NCI-H2107 (cell line): Measurements from ENCODE around the gene SPOCK1.

Experiments used
- DNase-seq: peaks from one replicate; lab custom pipeline; 2025; lab: John Stamatoyannopoulos, UW

Gene SPOCK1

DNA sequence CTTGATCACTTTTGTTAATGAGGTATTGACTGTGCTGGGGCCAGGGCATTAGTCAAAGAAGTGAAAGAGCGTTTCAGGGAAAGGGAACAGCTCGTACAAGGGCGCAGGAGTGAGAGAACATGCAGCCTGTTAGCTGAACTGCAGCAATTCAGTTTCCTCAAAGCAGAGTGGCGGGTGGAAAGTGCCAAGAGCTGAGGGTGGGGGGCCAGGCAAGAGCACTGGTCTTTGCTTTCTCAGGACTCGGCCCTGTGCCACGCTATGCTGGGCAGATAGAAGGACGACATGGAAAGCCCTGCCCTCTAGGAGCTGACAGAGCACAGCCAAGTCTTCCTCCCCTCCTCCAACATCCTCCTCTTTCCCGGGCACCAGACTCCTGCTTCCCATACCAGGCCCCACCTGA lies 304.8 kb downstream of the SPOCK1 start:
- DNase-seq: no peak

DNA sequence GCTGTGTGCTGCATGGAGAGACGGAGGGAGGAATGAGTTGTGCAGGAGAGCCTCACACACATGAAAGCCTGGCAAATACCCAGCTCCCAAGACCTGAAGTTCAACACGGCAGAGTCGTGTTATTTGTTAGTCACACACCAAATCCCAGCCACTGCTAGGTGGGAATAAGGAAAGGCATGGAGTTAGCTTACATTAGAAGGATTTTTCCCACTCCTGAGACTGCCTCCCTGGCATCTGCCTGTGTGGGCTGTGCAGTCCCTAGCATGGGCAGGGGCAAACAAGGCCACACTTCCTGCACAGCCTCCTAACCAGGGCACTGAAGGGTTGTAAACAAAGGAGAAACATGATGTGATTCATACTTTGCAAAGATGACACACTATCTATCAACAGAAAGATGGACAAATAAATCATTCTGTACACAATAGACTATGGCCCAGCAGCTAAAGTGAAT lies 306.8 kb downstream of the SPOCK1 start:
- no peak for DNase-seq

DNA sequence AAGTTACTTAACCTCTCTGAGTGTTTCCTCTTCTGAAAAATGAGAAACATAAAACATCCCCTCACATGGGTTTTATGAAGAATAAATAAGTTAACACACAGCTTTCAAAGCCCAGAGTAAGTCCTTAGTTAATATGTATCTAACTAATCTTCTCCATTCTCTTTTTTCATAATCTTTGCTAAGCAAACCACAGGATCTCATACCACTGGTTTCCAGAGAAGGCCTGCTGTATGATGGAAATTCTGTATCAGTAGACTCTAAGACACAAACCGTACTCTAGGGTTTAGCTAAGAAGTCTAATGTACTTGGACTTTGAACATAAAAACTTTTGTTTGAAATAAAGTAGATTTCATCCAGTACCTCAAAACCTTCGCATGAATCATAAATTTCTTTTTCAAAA lies 307.9 kb downstream of the SPOCK1 start:
- no peak for DNase-seq

DNA sequence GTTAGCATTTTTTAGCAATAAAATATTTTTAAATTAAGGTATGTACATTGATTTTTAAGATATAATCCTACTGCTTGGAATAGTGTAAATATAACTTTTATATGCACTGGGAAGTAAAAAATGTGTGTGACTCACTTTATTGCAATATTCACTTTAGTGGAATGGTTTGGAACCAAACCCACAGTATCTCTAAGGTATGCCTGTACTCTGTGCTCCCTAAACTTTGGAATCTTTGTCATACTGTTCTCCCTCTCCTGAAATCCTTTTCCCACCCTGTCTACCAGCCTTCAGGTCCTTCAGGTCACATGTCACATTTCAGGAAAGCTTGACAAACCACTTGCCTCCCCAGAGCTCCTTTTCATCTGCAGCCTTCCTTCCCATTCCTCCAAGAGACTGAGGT lies 308.7 kb downstream of the SPOCK1 start:
- no peak for DNase-seq

DNA sequence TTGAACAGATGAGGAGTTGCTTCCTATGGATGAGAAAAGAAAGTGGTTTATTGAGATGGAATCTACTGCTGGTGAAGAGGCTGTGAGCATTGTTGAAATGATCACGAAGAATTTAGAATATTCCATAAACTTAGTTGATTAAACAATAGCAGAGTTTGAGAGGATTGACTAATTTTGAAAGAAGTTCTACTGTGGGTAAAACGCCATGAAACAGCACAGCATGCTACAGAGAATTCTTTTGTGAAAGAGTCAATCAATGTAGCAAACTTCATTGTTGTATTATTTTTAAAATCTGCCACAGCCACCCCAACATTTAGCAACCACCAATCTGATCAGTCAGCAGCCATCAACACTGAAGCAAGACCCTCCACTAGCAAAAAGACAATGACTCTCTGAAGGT lies 309.1 kb downstream of the SPOCK1 start:
- no peak for DNase-seq

DNA sequence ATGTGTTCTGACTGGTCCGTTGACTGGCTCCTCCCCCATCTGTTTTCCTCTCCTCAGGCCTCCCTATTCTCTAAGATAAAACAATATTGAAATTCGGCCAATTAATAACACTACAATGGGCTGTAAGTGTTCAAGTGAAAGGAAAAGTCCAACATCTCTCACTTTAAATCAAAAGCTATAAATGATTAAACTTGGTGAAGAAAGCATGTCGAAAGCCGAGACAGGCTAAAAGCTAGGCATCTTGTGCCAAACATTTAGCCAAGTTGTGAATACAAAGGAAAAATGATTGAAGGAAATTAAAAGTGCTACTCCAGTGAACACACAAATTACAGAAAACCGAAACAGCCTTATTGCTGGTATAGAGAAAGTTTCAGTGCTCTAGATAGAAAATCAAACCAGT lies 310.6 kb downstream of the SPOCK1 start:
- no peak for DNase-seq

DNA sequence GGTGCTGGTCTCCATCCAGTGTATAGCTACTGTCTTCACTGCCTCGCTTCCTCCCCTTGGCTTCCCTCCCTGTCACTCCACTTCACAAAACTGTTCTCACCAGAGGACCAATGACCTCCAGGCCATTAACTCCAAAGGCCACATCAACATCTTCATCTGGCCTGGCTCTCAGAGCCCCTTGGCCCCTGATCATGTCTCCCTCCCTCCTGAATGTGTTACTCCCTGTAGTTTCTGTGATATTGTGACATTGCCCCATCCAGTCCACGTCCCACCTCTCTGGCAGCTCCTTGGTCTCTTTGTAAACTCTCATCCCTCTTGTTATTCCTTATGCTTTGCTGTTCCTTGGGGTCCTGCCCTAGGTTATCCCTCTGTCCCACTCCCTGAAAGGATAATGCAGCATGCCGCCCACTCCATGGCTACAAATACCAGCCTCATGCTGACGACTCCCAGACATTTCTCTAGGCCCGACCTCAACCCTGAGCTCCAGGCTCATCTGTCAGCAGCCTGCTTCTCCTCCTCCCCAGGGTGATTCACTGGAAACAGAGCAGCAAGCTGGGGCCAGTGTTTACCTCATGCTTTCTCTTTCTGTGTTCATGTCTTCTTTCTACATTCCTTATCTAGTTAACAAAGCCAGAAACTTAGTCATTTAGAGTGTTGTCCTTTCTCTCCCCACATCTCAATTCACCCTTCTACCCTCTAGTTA lies 312.2 kb downstream of the SPOCK1 start:
- DNase-seq: no peak

DNA sequence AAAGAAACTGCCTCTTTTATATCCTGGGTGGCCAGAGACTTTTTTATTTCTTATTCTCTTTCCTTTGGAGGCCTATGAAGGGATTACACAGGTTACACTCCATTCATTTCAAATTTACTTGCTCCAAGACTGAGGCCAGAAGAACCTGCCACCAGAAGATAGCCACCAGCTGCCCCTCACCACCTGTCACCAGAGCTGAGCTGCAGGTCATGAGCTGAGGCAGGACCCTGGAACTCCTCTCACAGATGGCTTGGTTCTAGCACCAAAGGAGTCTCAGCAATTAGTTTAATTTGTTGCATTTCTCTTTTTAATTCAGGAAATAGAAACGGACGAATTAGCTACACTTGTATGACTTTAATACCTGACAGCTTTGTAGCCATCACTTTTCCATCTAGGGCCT lies 313.9 kb downstream of the SPOCK1 start:
- DNase-seq: no peak

DNA sequence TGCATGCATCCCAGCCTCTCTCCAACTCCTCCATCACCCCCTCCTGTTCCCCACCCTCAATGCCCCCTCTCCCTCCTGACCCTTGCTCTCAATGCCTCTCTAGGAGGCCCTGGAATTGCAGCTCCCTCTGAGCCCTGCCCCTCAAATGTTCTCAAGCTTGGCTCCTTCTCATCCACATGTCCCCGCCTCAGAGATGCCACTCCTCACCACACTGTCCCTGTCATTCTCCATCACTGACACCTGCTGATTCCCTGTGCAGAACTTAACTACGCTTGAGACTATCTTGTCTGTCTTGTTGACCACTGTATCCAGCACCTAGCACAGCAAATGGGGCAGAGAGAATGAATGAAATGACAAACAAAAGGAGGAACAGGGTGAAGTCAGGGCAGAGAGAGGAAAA lies 314.4 kb downstream of the SPOCK1 start:
- no peak for DNase-seq

DNA sequence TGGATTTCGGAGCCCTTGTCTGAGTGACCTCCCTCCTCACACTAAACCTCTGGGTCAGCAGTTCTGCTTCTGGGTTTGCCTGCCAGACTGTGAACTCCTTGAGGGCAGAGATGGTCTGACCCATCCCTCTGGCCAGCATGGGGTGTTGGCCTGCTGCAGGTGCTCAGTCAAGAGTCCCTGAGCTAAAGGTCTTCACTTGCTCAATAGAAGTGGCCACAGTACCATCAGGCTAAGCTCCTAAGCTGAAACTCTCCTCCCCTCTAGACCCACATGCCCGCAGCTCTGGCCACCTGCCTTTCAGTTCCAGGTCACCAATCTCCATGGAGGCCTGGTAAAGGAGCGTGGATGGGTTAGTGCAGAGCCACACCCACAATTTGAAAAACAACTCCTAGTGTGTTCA lies 316.6 kb downstream of the SPOCK1 start:
- no peak for DNase-seq

DNA sequence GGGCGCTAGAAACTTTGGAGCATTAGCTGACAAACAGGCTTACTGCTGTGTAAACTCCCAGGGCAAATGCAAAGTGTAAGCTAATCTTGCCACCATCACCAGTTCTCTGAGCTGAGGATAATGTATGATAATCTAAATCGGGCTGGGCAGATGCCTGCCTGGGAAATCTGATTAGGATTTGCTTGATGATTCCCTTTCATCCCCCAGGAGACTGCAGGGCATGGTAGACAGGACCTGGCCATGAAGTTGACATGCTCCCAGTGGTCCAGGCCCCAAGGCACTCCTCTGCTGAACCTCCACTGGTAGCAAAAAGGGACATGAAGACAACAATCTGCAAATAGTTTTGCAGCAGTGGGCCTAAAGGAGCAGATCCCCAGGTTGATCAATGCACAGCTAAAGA lies 317.5 kb downstream of the SPOCK1 start:
- DNase-seq: no peak

DNA sequence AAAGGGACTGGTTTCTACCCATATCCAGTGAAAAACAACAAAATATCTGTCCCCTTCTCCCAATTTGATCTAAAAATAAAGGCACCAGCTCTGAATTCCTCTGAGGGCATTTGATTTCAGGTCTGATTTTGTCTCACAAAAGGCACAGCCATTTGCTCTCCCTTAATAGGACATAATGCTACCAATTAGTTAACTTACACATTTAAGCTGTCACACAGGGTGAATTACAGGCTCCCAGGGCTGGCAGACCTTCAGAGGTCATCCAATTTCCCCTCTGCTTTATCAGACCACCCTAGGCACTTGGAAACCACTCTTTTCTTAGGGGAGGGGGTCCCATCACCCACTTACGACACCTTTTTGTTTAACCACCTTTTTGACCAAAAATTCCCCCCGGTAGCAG lies 319.9 kb downstream of the SPOCK1 start:
- no peak for DNase-seq

DNA sequence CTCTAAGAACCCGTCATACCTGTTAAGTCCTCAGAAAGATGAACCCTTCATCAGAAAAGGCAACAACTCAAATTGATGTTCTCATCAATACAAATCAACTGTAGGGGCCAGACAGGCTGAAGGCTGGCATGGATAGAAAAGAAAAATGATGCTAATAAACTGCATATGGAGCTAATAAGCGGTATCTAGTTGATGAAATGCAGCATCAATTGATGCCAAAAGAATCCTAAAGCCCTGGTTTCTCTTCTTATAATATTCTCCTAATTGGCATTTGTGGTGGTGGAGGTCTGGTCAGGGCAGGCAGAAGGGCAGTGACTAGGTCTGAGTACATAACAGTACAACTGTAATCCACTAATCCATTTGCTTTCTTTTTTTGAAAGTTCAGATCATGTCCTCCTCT lies 322.5 kb downstream of the SPOCK1 start:
- no peak for DNase-seq

DNA sequence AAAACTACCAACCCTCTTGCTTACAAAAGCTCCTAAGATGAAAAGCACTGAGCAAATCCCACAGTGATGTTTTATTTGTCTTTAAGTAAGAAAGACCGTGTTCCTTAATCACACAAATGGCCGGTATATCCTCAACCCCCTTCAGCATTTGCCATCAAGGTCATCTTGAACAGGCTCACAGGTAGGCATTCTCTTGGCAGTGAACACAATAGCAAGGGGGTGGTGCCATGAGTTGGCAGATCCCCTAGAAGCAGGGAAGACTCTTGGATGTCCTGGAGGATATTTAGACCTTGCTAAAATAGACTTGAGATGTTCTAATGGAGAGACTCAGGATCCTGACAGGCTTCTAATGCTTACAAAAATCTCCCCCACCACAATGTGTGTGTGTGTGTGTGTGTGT lies 323.0 kb downstream of the SPOCK1 start:
- DNase-seq: no peak

DNA sequence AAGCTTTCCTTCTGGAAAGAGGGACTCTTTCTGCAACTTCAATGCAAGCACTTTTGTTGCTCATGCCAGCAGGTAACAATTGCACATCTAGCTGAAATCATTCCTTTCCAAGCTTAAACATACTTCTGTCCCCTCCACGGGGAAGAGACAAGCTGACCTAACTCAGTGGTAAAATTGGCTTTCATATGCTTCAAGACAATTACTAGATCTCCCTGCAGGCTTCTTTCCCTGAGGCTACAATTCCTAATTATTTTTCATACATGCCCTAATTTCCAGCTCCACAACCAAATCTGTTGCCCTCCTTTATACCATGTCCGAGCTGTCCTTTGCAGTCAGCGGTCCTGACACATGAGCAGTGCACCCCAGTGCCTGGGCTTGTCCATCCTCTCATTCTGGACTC lies 324.9 kb downstream of the SPOCK1 start:
- DNase-seq: no peak

DNA sequence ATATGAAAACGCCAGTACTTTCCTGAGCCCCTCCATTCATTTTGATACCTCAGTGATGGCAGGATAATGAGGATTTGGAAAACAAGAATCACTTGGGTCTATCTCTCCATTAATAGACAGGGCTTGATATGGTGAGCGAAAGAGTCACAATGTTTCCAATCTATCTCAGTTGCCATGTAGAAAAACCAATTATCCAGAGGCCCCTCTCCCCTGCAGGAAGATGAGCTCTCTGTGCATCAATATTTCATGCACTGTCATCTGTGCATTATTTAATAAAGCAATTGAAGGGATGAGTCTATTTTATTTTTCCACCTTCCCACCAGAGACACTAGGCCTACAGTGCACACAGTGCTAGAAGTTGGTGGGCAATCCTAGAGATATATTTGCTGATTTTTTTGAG lies 326.9 kb downstream of the SPOCK1 start:
- no peak for DNase-seq

DNA sequence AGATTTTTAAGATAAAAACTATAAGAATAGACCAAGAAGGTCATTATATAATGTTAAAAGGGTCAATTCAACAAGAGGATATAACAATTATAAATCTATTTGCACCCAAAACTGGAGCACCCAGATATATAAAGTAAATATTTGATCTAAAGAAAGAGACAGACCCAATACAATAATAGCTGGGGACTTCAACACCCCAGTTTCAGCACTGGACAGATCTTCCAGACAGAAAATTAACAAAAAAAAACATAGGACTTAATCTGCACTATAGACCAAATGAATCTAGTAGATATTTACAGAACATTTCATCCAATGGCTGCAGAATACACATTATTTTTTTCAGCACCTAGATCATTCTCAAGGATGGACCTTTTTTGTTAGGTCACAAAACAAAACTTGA lies 331.9 kb downstream of the SPOCK1 start:
- DNase-seq: no peak

DNA sequence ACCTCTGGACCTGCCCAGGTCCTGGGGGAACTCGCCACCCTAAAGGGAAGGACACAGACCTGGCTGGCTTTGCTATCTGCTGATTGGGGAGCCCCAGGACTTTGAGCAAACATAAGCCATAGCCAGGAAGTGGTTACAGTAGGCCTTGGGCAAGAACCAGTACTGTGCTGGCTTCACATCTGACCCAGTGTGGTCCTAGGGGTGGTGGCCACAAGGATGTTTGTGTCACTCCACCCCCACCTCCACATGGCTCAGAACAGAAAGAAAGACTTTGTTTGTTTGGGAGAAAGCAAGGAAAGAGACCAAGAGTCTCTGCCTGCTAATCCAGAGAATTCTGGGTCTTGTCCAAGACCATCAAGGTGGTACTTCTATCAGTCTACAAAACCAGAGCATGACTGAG lies 334.2 kb downstream of the SPOCK1 start:
- no peak for DNase-seq

DNA sequence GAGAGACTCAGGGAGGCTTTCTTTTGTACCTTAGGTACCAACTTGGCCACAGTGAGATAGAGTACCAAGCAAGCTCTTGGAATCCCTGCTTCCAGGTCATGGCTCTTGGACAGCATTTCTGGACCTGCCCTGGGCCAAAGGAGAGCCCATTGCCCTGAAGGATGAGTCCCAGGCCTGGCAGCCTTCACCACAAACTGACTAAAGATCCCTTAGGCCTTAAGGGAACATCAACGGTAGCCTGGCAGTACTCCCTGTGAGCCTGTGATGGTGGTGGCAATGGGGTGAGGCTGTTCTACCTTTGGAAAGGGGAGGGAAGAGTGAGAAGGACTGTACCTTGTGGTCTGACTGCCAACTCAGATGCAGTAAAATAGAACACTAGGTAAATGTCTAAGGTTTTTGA lies 334.6 kb downstream of the SPOCK1 start:
- no peak for DNase-seq

DNA sequence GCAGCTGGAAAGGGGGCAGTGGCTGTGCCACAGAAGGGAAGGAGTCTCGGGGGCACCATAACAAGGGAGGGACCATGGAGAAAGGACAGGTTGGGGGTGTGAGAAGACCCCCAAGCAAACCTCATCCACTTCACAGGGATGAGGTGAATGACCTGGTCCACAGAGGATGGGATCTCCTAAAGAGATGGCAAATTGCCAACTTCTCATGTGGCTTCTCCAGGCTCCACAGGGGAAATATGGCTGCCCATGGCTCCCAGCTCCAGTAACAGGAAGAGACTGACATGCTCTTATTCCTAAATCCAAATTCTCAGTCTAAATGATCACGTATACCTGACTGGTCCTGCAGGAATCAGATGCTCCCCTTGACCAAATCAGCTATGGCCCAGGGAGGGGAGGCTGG lies 340.4 kb downstream of the SPOCK1 start:
- no peak for DNase-seq

DNA sequence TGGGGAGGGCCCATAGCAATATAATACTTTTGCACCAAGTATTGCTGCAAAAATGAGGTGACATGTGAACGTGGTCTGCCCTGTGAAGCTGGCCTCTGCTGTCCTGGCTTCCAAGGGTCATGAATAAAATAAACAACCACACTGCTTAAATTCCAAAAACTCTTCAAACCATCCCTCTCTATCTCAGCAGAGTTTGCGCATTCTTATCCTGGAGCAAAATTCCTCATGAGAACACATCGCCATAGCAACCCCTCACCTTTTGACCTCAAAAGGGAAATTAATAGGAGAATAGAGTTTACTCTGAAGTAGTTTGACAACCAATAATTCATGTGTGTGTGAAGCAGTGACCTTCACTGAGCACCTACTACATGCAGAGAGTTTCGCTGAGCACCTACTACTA lies 342.9 kb downstream of the SPOCK1 start:
- DNase-seq: no peak

DNA sequence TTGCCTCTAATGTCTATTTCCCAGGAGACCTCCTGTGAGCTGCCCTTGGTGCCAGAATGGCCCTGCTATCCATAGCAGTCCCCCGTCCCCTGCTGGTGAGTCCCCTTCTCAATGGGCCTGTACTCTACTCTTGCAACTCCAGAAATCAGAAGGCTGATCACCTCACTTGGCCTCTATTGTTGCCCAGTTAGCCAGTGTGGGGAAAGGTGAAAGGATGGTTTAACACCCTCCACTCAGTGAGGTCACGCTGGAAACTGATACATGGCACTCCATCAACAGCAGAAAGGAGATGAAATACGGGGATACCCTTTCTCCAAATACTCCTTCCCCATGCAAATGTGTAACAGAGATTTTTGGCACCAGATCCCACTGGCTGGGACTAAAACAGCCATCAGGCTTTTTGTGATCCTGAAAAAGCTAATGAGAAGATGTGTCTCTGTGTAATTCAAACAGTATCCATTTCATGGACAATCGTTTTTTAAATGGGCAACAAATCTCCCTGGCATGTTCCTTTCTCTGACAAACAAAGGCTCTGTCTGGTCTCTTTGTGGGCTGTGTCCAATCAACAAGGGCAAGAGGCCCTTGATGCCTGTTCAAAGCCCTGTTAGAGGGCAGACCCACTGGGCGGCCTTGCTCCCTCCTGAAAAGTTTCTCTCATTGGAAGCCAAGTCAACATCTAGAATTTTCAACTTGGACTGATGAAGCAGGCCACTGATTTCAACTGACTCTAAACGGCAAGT lies 343.7 kb downstream of the SPOCK1 start:
- DNase-seq: no peak

DNA sequence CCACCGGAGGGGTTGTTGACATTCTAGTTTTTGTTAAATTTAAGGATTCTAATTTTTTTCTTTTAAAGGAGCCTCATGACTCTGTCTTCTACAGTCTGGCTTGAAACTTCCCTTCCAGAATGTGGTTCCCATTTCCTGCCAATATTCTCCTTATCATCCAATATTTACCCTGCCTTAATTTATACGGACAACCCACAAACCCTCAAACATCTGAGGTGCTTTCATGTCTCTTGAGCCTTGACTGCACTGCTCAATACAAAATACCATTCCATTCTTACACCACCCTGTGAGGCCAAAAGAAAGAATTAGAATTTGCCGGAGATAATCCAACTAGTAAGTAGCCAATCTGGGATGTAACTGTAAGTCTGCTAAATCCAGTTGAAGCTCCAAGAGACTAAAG lies 346.5 kb downstream of the SPOCK1 start:
- DNase-seq: no peak

DNA sequence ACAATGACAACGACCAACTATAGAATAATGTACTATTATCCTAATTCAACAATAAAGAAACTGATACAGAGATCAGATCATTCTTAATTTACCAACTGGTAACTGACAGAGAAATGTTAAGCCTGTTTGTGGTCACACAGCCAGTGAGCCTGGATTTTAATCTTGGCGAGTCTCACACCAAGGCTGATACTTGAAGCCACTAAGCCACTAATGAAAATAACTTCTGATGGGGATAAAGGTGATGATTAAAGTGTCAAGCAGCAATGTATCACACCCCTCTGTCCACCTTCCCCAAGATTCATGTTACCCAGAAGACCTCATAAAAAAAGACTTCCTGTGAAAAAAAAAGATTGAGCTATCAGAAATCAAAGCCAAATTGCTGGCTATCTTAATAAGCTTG lies 350.5 kb downstream of the SPOCK1 start:
- no peak for DNase-seq
